ENCODE results near the gene HVCN1. TPM values are rescaled to one million over a fixed set of nuclear protein-coding genes. Genes with fewer than 3 reads are reported as not detected.
A peak's percentile ranks its signal among the peaks of the same experiment; 100 is the strongest.
"Not testable (repeated sequence)": the region's sequence is repeated elsewhere in the genome, so short reads cannot be mapped to it uniquely, and the experiment has no call there.

HVCN1 gene
- total RNA-seq, 4 donors from 2014 or later = 4.5 to 13.8 (median 9.6) TPM

- no peak for DNase-seq (ENCODE audit: low spot score in 2 of 2)
- TF ChIP-seq POLR2A (IDR thresholded peaks at IDR 0.05) = no peak
- TF ChIP-seq EP300 (IDR thresholded peaks at IDR 0.05) = no peak
- no peak for TF ChIP-seq CTCF (IDR thresholded peaks at IDR 0.05)
- Histone ChIP-seq H3K27ac (no peak overlapping the region), H3K9me3 (no peaks in the 10 kb centered on the region), H3K4me3 (no peak overlapping the region), H3K4me1 (peaks cover 0 to 15% (median 2%) of the 10 kb centered on the region in 4 donors), H3K36me3 (peaks cover 0 to 61% (median 0%) of the 10 kb centered on the region in 3 donors), H3K27me3 (no peaks in the 10 kb centered on the region)
- WGBS, 2 donors = 86 to 87% methylated on average over 11 of the region's 11 CpGs
Measured at GRCh38 chr12:110656071-110656655, 32.8 kb downstream of the HVCN1 start.

GRCh38 chr12:110654238-110654637 lies 34.7 kb downstream of the HVCN1 start:
- Histone ChIP-seq H3K4me1 (peaks cover 0 to 15% (median 0%) of the 10 kb centered on the region in 4 donors), H3K36me3 (peaks cover 0 to 70% (median 0%) of the 10 kb centered on the region in 3 donors)
- 91 to 93% methylated on average over 10 of the region's 10 CpGs for WGBS, 2 donors
- H3K27me3 ChIP-seq; H3K4me3 ChIP-seq; H3K27ac ChIP-seq; DNase-seq (ENCODE audit: low spot score in 2 of 2); H3K9me3 ChIP-seq: not testable (repeated sequence)

GRCh38 chr12:110649341-110649847 lies 39.5 kb downstream of the HVCN1 start:
- Histone ChIP-seq H3K4me1 (no peaks in the 10 kb centered on the region), H3K4me3 (no peak overlapping the region), H3K36me3 (peaks cover 0 to 82% (median 7%) of the 10 kb centered on the region in 3 donors), H3K27ac (no peak overlapping the region), H3K27me3 (no peaks in the 10 kb centered on the region), H3K9me3 (no peaks in the 10 kb centered on the region)
- DNase-seq (ENCODE audit: low spot score in 2 of 2) = no peak
- WGBS, 2 donors = 60 to 75% methylated on average over 11 of the region's 11 CpGs
- TF ChIP-seq CTCF (IDR thresholded peaks at IDR 0.05) (no peak), POLR2A (IDR thresholded peaks at IDR 0.05) (no peak), EP300 (IDR thresholded peaks at IDR 0.05) (no peak)

GRCh38 chr12:110647631-110648040 lies 41.3 kb downstream of the HVCN1 start:
- Histone ChIP-seq H3K4me3 (no peak overlapping the region), H3K4me1 (no peaks in the 10 kb centered on the region), H3K36me3 (peaks cover 0 to 70% (median 7%) of the 10 kb centered on the region in 3 donors), H3K9me3 (no peaks in the 10 kb centered on the region), H3K27me3 (no peaks in the 10 kb centered on the region), H3K27ac (peak overlapping the region in 1 of 4 donors; percentile 34)
- WGBS, 2 donors = 57 to 69% methylated on average over 7 of the region's 7 CpGs
- TF ChIP-seq CTCF (IDR thresholded peaks at IDR 0.05) (no peak), POLR2A (IDR thresholded peaks at IDR 0.05) (no peak), EP300 (IDR thresholded peaks at IDR 0.05) (no peak)
- no peak for DNase-seq (ENCODE audit: low spot score in 2 of 2)

- H3K27ac ChIP-seq = peak overlapping the region in 3 of 4 donors; percentile 1 to 78 (median 34)
- H3K4me1 ChIP-seq = peaks cover 0 to 39% (median 22%) of the 10 kb centered on the region in 4 donors
- H3K4me3 ChIP-seq = no peak overlapping the region
- H3K27me3 ChIP-seq = no peaks in the 10 kb centered on the region
- 28 to 39% methylated on average over 7 of the region's 7 CpGs for WGBS, 2 donors
- no peak for DNase-seq (ENCODE audit: low spot score in 2 of 2)
- H3K9me3 ChIP-seq = no peaks in the 10 kb centered on the region
- TF ChIP-seq CTCF (IDR thresholded peaks at IDR 0.05) = no peak
- TF ChIP-seq POLR2A (IDR thresholded peaks at IDR 0.05) = no peak
- no peak for TF ChIP-seq EP300 (IDR thresholded peaks at IDR 0.05)
- H3K36me3 ChIP-seq = peaks cover 0 to 23% (median 0%) of the 10 kb centered on the region in 3 donors
Measured at GRCh38 chr12:110641521-110641920, 47.4 kb downstream of the HVCN1 start.
